Measurements from ENCODE around the gene ZNF17. TPM values are rescaled to one million over a fixed set of nuclear protein-coding genes. Genes with fewer than 3 reads are reported as not detected.

Gene ZNF17
- polyA plus RNA-seq (2011; rRNA removed) (6.4 and 6.8 TPM in 2 replicates), polyA plus RNA-seq (2017; fragmentation: RNase III; extraction: RNeasy Plus Mini Kit Qiagen cat#74134 plus additional on column Dnase treatment) (3.8 to 4.1 TPM (median 4.0 TPM) in 3 replicates), polyA minus RNA-seq (2011; rRNA and poly(A)+ RNA removed) (17.6 and 32.9 TPM in 2 replicates)
- polyA plus RNA-seq (2012; cell fraction: cytosol; rRNA removed), result 3.4 and 3.7 TPM in 2 replicates
- polyA plus RNA-seq (2012; cell fraction: nucleus; rRNA removed), result 2.6 and 2.7 TPM in 2 replicates

DNA sequence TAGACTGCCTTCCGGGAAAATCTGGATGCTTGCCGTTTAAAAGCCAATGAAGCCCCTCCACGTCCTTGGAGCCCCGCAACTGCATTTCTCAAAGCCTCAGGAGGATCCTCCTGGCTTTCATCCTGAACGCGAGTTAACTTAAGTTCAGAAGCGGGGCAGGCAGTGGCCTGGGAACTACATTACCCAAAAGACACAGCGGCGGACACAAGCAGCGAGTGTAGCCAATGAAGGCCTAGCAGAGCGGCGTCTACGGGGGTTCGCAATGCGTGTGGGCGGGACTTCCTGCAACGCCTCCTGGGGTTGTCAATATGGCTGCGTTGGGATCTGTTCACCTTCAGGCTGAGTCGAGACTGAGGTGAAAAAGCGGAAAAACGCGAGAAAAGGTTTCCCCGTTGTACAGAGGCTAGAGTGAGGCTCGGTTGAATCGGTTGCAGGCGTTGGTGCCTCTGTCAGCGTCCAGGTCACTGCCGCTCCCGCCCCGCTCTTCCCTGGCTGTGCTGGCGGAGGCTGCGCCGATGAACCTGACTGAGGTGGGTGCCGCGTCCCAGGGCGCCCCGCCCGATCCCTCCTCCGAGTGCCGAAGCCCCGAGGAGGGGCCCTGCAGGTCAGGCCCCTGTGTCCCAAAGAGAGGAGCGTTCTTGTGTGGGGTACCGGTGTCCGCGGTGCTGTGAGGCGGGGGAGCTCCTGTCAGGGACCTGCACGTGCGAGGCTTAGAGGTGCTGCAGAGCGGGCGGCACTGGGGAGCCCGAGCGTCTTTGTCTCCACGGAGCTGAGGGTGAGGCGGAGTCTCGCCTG, at the start of gene ZNF17:
ZNF17 (plus strand) TSS at position 285 of the 795 bp plus-strand sequence. CDS start 2,455 bp downstream, outside the sequence.
- FAIRE-seq (peak; percentile 99), DNase-seq (ENCODE audit: low read depth in 1 of 2, low spot score in 1 of 2) (peak; percentile 96 to 97), ATAC-seq (peak; percentile 100)
- peaks cover 65% of the 10 kb centered on the region for H3K9me3 ChIP-seq
- POLR2A ChIA-PET, result no interaction called here
- H3K4me1 ChIP-seq, result no peaks in the 10 kb centered on the region; the same call in 2 of the 3 replicates
- 1% methylated on average over 42 of the region's 55 CpGs for WGBS (ENCODE audit: missing lambda C conversion rate)
- H3K4me3 ChIP-seq, result peak within 1 kb of the TSS; percentile 74
- peak within 1 kb of the TSS; percentile 63 to 85 for H3K27ac ChIP-seq
- no peak for TF ChIP-seq ZFP36 (IDR thresholded peaks at IDR 0.05; ENCODE audit: borderline replicate concordance, partially characterized antibody)
- TF ChIP-seq, protein P1, sequence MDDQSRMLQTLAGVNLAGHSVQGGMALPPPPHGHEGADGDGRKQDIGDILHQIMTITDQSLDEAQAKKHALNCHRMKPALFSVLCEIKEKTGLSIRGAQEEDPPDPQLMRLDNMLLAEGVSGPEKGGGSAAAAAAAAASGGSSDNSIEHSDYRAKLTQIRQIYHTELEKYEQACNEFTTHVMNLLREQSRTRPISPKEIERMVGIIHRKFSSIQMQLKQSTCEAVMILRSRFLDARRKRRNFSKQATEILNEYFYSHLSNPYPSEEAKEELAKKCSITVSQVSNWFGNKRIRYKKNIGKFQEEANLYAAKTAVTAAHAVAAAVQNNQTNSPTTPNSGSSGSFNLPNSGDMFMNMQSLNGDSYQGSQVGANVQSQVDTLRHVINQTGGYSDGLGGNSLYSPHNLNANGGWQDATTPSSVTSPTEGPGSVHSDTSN (IDR thresholded peaks at IDR 0.05), result peak; percentile 90
- no peak for TF ChIP-seq FOSB (CRISPR knock-in tag; IDR thresholded peaks at IDR 0.05)
- TF ChIP-seq JUNB (IDR thresholded peaks at IDR 0.05), result no peak
- TF ChIP-seq KDM1A (IDR thresholded peaks at IDR 0.05; ENCODE audit: low read depth), result no peak
- TF ChIP-seq SREBF2 (IDR thresholded peaks at IDR 0.05), result no peak
- TF ChIP-seq POLR2A (IDR thresholded peaks at IDR 0.05; ENCODE audit: low read length), result peak; percentile 50; the same call in 1 of the 2 replicates
- TF ChIP-seq, protein P2, sequence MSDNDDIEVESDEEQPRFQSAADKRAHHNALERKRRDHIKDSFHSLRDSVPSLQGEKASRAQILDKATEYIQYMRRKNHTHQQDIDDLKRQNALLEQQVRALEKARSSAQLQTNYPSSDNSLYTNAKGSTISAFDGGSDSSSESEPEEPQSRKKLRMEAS (IDR thresholded peaks at IDR 0.05), result peak; percentile 65
- peak; percentile 91 for TF ChIP-seq KDM5A (IDR thresholded peaks at IDR 0.05)
- no peak for TF ChIP-seq EHMT2 (IDR thresholded peaks at IDR 0.05; ENCODE audit: low read depth)
- peak; percentile 59; the same call in 1 of the 2 replicates for TF ChIP-seq PHF8 (IDR thresholded peaks at IDR 0.05; ENCODE audit: borderline replicate concordance, low read depth)
- peak in 1 of 2 experiments; percentile 73; a peak in 1 of 5 replicates for TF ChIP-seq JUN (IDR thresholded peaks at IDR 0.05)
- peak; percentile 24; the same call in 1 of the 2 replicates for TF ChIP-seq USF2 (IDR thresholded peaks at IDR 0.05)
- no peak for TF ChIP-seq RFX5 (IDR thresholded peaks at IDR 0.05)
- no peak for TF ChIP-seq E2F6 (IDR thresholded peaks at IDR 0.05; ENCODE audit: borderline replicate concordance, low read depth)
- CTCF ChIA-PET, result no interaction called here
- peak within 1 kb of the TSS; percentile 90 for H3K4me2 ChIP-seq

- H3K4me3 ChIP-seq, result peak overlapping the region; percentile 66
- FAIRE-seq, result no peak
- no peak overlapping the region for H3K27ac ChIP-seq
- no peak for DNase-seq (ENCODE audit: low read depth in 1 of 2, low spot score in 1 of 2)
- TF ChIP-seq GATA3 (IDR thresholded peaks at IDR 0.05; ENCODE audit: borderline replicate concordance), result no peak
- TF ChIP-seq ELK1 (IDR thresholded peaks at IDR 0.05; ENCODE audit: low read depth, low read length), result no peak
- TF ChIP-seq, protein P3, sequence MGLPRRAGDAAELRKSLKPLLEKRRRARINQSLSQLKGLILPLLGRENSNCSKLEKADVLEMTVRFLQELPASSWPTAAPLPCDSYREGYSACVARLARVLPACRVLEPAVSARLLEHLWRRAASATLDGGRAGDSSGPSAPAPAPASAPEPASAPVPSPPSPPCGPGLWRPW (IDR thresholded peaks at IDR 0.05), result no peak
- no peak for TF ChIP-seq RCOR1 (IDR thresholded peaks at IDR 0.05; ENCODE audit: low read depth, low read length)
- no peak for TF ChIP-seq NPAS2 (CRISPR knock-in tag; IDR thresholded peaks at IDR 0.05; ENCODE audit: borderline replicate concordance)
- no peak for TF ChIP-seq JUNB (IDR thresholded peaks at IDR 0.05)
- no peak for ATAC-seq
- CTCF ChIA-PET, result interaction anchor here (1.6 kb wide), 1 partner anchor 31 kb away, joined by 3 read pairs; no protein-coding TSS in a partner anchor
- H3K4me1 ChIP-seq, result no peaks in the 10 kb centered on the region
- peak overlapping the region; percentile 64 for H3K4me2 ChIP-seq
- POLR2A ChIA-PET, result interaction anchor here (0.6 to 2.5 kb wide), 3 partner anchors 12 to 122 kb away, joined by 3 to 12 read pairs (median 5); partner anchors contain the start of genes ZNF304, ZNF548 and ZNF805
- peaks cover 95% of the 10 kb centered on the region for H3K9me3 ChIP-seq
- 52% methylated on average over 2 of the region's 2 CpGs for WGBS (ENCODE audit: missing lambda C conversion rate)
These were observed 48.5 kb upstream of the ZNF17 start for GRCh38 chr19:57362419-57362818.
